ENCODE results near the gene PLXNA2. TPM values are rescaled to one million over a fixed set of nuclear protein-coding genes. Genes with fewer than 3 reads are reported as not detected.

PLXNA2 gene
- total and polyA plus RNA-seq, 2 of the 8 experiments (the other 6 are each of a cell fraction or from before 2014, with no cell fraction given) = 0.33 to 1.5 TPM

- DNase-seq (ENCODE audit: low read depth in 1 of 2, low spot score in 2 of 2) (no peak), FAIRE-seq (no peak)
- no peak overlapping the region for H3K23ac ChIP-seq (ENCODE audit: insufficient read length)
- H2BK20ac ChIP-seq (ENCODE audit: low read length) = no peak overlapping the region
- no peak overlapping the region for H2AFZ ChIP-seq (ENCODE audit: low read length)
- H2BK120ac ChIP-seq (replicated peaks; ENCODE audit: low read depth, low read length) = no peak overlapping the region
- H4K8ac ChIP-seq (ENCODE audit: extremely low read depth, insufficient read depth, low read length) = no peak overlapping the region
- no peak overlapping the region for H3K9ac ChIP-seq (replicated peaks in 1 of 4; ENCODE audit: extremely low read depth in 1 of 4, low read depth in 3 of 4, low read length in 3 of 4)
- no peak overlapping the region for H3K18ac ChIP-seq (ENCODE audit: extremely low read depth, low read length)
- H3K36me3 ChIP-seq (ENCODE audit: control insufficient read depth in 2 of 4, insufficient read depth in 4 of 4, low read length in 3 of 4) = no peaks in the 10 kb centered on the region
- H2AK5ac ChIP-seq (ENCODE audit: low read depth, low read length) = no peak overlapping the region
- H3K27ac ChIP-seq (ENCODE audit: low read depth, low read length) = no peak overlapping the region
- no peak overlapping the region for H3K4me3 ChIP-seq (ENCODE audit: extremely low read depth in 1 of 4, insufficient read depth in 2 of 4, low read depth in 3 of 4, low read length in 4 of 4)
- no peak overlapping the region for H3K56ac ChIP-seq (replicated peaks; ENCODE audit: insufficient read length, low read depth, low read length)
- no peak overlapping the region for H2BK12ac ChIP-seq (ENCODE audit: low read depth, low read length)
- no peak overlapping the region for H4K5ac ChIP-seq (ENCODE audit: insufficient read length, low read depth, low read length)
- H2BK15ac ChIP-seq (ENCODE audit: low read length) = no peak overlapping the region
- ChIA-PET POLR2A (ENCODE audit: partially characterized antibody) (no interaction called here), CTCF (ENCODE audit: partially characterized antibody) (interaction anchor here (1.0 to 10.3 kb wide), 10 partner anchors 9 to 174 kb away, joined by 3 to 63 read pairs (median 5); no protein-coding TSS in a partner anchor)
- no peak overlapping the region for H4K91ac ChIP-seq (replicated peaks; ENCODE audit: insufficient read length, low read length)
- no peak overlapping the region for H3K14ac ChIP-seq (ENCODE audit: insufficient read length)
- no peak overlapping the region for H3K4me2 ChIP-seq (ENCODE audit: insufficient read depth in 1 of 2, low read depth in 2 of 2, low read length in 2 of 2)
- H3K4me1 ChIP-seq (replicated peaks in 1 of 4; ENCODE audit: control insufficient read depth in 3 of 4, insufficient read depth in 4 of 4, low read length in 3 of 4) = no peaks in the 10 kb centered on the region; a peak in 1 of 7 replicates
- H4K20me1 ChIP-seq (replicated peaks in 1 of 2; ENCODE audit: control insufficient read depth in 1 of 2, insufficient read depth in 2 of 2, low read length in 2 of 2) = no peaks in the 10 kb centered on the region
- WGBS, 2 experiments (ENCODE audit: extremely low coverage in 1 of 2, insufficient coverage in 1 of 2, insufficient read length in 1 of 2, insufficient replicate concordance in 2 of 2, low coverage in 1 of 2, low lambda C conversion rate in 2 of 2, missing lambda C conversion rate in 1 of 2) = 81% methylated on average over 7 of the region's 7 CpGs; no CpG with 5 or more reads in 1 of the 2 experiments
- H3K79me1 ChIP-seq (ENCODE audit: low read depth, low read length) = no peaks in the 10 kb centered on the region
- H3K23me2 ChIP-seq (ENCODE audit: low read depth, low read length) = no peaks in the 10 kb centered on the region
- H3K27me3 ChIP-seq (replicated peaks in 1 of 4; ENCODE audit: control insufficient read depth in 3 of 4, extremely low read depth in 1 of 4, insufficient read depth in 3 of 4, low read length in 3 of 4) = no peaks in the 10 kb centered on the region
- no peak overlapping the region for H3K4ac ChIP-seq (replicated peaks; ENCODE audit: insufficient read length, low read depth, low read length)
- no peaks in the 10 kb centered on the region for H3K79me2 ChIP-seq (ENCODE audit: control insufficient read depth in 1 of 2, insufficient read depth in 2 of 2, low read length in 2 of 2)
- no peak overlapping the region for H2BK5ac ChIP-seq (ENCODE audit: low read depth, low read length)
- H3K9me3 ChIP-seq (ENCODE audit: insufficient read depth in 2 of 2, low read depth in 1 of 2, low read length in 1 of 2) = no peaks in the 10 kb centered on the region
- TF ChIP-seq SUZ12 (IDR thresholded peaks at IDR 0.05; ENCODE audit: low read length) (no peak), ASH2L (IDR thresholded peaks at IDR 0.05; ENCODE audit: low read length) (no peak), TEAD4 (IDR thresholded peaks at IDR 0.05; ENCODE audit: low read depth, low read length) (no peak), RBBP5 (IDR thresholded peaks at IDR 0.05; ENCODE audit: borderline replicate concordance, low read depth, low read length) (no peak), JUND (IDR thresholded peaks at IDR 0.05; ENCODE audit: low read length) (no peak), CEBPB (IDR thresholded peaks at IDR 0.05; ENCODE audit: low read depth, low read length) (no peak), CBX8 (IDR thresholded peaks at IDR 0.05; ENCODE audit: borderline replicate concordance, low read depth, low read length) (no peak), MAX (IDR thresholded peaks at IDR 0.05) (no peak)
- TF ChIP-seq, protein P1, sequence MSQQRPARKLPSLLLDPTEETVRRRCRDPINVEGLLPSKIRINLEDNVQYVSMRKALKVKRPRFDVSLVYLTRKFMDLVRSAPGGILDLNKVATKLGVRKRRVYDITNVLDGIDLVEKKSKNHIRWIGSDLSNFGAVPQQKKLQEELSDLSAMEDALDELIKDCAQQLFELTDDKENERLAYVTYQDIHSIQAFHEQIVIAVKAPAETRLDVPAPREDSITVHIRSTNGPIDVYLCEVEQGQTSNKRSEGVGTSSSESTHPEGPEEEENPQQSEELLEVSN (IDR thresholded peaks at IDR 0.05) = no peak
- TF ChIP-seq, protein P2, sequence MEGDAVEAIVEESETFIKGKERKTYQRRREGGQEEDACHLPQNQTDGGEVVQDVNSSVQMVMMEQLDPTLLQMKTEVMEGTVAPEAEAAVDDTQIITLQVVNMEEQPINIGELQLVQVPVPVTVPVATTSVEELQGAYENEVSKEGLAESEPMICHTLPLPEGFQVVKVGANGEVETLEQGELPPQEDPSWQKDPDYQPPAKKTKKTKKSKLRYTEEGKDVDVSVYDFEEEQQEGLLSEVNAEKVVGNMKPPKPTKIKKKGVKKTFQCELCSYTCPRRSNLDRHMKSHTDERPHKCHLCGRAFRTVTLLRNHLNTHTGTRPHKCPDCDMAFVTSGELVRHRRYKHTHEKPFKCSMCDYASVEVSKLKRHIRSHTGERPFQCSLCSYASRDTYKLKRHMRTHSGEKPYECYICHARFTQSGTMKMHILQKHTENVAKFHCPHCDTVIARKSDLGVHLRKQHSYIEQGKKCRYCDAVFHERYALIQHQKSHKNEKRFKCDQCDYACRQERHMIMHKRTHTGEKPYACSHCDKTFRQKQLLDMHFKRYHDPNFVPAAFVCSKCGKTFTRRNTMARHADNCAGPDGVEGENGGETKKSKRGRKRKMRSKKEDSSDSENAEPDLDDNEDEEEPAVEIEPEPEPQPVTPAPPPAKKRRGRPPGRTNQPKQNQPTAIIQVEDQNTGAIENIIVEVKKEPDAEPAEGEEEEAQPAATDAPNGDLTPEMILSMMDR (IDR thresholded peaks at IDR 0.05; ENCODE audit: control extremely low read depth in 1 of 3, insufficient read depth in 1 of 3, low read depth in 1 of 3, low read length in 3 of 3) = no peak
Observed at GRCh38 chr1:208071435-208072031, 172.7 kb downstream of the PLXNA2 start.
